HG03159 (cell line): ENCODE data around the gene C3orf33.

Experiments used
- ATAC-seq: cut with Tn5 transposase; IDR thresholded peaks from one replicate; pipeline ENCODE4 v1.9.1; 2021; ENCODE audit warnings: mild to moderate bottlenecking, moderate library complexity; ENCODE audit not compliant: unreplicated experiment

The C3orf33 gene

DNA sequence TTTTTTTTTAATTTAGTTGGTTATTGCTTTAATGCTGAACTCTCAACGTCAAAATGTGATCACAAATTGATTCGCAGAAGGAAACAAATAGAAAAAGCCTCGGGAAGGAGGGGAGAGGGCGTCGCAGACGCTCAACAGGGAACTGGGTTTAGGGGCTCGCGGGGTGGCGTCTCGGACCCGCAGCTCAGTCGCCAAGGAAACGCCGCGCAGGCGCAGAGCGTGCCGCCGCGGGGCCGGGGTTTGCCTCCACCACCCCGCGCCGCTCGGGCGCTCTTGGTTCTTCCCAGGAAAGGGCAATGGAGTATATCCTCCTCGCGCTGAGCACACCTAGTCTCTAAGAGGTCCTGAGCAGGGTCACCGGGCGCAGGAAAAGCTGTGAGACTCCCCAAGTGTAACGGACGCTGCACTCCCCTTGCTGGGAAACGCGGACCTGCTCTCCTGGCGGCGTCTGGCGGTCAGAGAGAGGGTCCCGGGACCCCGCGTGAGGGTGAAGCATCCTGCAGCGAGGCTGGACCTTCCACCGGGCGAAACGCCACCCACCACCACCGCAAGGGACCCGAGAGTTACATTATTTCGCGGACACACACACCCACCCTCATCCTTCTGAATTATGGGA lies 62.0 kb downstream of the C3orf33 start:
- ATAC-seq = peak; percentile 46

DNA sequence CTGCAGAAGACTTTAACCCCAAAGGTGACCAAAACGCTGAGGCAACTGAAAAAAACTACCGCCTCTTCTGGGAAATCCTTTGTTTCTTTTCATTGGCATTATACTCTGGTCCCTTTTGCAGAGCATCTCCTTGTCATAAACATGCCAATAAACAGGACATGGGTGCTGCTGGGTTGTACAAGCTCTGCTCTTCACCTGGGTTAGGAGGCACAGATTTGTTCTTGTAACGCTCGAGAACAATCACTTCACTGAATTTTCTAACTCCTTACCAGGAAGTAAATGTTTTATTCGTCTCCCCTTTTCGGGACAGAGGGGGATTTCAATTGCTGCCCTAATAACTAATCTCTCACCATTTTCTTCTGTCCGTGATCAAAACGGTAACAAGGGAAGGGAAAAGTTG lies 62.5 kb downstream of the C3orf33 start:
- no peak for ATAC-seq

DNA sequence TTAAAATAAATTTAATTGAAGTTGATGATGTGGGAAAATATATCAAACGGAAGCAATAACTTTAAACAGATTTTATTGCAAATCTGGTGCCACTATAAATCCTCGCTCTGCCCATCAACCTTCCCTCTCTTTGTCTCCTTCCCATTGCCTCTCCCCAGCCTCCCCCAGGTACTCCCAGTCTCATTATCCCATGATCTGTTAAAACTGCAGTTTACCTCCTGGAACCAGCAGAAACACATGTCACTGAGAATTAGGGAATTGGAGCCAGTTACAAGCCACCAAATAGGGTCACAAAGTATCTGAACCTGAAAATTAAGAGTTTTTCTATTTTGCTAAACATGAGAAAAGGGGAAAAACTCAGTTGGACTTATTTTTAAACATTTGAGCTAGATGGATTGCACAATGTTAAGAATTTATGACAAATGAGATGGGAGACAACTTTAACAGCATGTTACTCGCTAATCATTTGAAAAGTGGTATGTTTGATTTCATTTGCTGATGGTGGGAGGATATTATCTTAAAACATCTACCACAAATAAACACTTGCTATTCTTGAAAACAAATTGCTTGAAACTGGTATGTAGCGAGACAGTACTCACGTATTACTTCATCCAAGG lies 63.6 kb downstream of the C3orf33 start:
- no peak for ATAC-seq

DNA sequence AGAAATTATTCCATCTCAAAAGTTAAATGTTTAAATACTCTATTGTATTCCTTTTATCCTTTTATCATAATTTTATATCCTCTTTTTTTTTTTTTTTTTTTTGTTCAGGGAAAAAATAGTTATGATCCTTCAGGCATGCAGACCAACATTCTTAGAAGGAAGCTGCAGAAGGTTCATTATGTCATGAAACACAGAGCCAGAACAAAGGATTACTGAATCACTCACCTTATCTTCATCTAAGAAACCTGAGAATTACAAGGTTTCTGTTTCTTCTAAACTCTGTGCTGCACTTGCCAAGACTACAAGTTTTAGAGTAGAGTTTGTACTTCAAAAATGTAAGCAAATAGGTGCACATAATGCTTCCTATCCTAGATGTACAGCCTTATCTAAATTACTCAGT lies 64.5 kb downstream of the C3orf33 start:
- ATAC-seq = no peak

DNA sequence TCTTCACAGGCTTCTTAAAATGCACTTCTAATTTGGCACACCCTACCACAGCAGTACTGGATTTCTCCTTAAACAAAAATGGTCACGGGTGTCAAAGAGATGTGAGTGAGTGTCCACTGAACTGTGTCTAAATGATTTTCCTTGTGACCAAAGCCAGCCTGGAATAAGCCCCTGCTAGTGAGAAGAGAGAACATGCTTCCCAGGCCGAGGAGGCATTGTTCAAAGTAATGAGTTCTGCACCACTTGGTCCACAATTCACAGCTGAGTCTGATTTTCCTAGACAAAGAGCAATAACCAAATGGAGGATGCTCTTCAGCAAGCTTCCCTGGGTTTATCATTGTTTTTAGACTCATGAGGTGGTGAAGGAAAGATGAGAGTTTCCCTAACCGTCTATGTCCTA lies 65.0 kb downstream of the C3orf33 start:
- no peak for ATAC-seq

DNA sequence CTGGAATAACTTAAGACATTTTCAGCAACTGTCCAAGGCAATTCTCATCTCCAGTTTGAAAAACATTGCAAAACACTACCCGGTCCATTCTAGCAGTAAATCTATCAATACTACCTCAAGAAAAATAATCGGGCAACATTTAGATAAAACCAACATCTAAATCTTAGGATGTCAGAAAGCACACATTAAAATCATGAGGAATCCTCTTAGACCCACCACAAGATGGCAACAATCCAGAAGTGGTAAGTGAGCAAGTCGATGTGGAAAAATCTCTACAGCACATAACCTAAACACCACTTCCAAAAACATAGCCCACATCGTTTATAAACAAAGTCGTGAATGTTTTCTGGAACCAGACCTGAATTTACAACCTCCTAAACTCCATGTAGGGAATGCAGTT lies 66.9 kb downstream of the C3orf33 start:
- no peak for ATAC-seq

DNA sequence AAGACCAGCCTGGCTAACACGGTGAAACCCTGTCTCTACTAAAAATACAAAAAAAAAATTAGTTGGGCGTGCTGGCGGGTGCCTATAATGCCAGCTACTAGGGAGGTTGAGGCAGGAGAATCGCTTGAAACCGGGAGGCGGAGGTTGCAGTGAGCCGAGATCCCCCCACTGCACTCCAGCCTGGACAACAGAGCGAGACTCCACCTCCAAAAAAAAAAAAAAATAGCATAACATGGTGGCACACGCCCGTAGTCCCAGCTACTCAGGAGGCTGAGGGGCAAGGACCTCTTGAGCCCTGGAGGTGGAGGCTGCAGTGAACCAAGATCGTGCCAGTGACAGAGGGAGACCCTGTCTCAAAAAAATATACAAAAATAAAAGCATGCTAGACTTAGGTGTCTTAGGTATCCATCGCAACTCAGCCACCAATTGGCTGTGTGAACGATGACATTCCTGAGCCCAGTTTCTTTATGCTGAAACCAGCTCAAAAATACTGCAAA lies 67.5 kb downstream of the C3orf33 start:
- ATAC-seq = no peak

DNA sequence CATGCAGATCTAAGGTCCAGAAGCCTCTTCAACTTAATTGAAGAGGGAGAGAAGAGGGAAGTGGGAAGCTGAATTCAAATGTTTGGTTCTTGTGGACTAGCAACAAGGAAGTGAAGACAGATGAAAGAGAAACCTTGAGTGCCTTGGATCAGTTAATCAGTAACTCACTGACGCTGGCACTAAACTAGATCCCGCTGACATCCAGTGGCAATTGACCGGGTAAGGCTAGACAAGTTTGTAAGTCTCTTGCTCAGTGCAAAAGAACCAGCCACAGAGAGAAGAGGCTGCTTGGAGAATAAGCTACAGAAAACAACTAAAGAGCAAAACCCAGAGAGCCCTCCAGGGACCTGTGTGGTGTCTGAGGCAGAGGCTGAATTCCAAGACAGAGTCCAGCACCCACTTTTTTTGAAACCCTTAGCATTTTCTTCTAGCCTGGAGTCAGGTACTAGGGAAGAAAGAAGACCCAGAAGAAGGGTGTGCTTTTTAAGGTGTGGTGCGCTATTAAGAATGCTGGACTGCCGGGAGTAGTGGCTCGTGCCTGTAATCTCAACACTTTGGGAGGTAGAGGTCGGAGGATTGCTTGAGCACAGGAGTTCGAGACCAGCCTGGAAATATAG lies 68.1 kb downstream of the C3orf33 start:
- peak; percentile 94 for ATAC-seq

DNA sequence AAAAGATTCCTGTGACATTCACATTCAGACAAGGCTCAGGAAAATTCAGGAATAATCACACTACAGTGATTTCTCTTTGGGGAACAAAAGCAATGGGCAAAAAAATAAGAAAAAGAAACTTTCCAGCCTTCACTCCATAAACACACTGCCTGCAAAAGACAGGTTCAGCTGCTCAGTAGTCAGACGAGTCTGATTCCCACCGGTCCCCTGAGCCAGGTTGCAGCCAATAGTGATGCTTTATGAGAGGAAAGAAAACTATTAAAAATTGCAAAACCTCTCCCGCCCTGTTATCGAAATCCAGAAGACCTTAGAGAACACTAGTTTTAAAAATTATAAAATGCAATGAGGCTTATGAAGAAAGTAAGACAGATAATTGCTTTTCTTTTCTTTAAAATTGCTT lies 69.7 kb downstream of the C3orf33 start:
- no peak for ATAC-seq

DNA sequence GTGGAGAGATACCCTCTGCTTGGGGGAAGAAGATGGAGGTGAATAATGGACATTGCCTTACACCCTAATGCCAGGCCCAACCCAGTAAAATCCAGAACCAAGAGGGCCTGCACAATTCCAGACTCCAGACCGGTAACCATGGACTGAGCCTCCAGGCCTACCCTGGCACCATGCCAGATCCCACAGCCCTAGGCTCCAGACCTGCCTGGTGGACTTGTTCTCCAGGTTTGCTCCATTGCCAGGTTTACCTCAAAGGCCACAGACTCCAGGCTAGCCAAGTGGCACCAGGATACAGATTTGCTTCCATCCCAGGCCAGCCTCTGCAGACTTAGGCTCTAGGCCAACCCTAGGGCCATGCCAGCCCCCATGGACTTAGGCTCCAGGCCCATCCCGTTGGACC lies 75.2 kb downstream of the C3orf33 start:
- ATAC-seq = no peak

DNA sequence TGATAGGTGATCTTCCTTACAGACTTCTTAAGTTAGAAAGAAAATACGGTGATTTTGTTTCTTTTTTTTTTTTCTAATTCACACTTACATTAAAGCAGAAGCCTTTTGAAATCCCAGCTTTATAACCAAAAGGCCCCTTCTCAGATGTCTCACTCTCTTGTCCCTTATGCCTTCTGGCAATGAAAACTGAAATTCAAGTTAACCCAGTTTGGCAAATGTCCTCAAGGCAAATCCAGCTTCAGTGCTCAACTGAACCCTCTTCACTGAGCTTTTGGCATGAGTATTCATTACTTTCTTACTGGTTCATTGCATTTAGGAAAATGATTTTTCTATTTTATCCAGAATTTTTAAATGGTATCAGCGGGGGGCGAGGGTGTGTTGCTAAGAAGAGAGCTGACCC lies 78.2 kb downstream of the C3orf33 start:
- no peak for ATAC-seq

DNA sequence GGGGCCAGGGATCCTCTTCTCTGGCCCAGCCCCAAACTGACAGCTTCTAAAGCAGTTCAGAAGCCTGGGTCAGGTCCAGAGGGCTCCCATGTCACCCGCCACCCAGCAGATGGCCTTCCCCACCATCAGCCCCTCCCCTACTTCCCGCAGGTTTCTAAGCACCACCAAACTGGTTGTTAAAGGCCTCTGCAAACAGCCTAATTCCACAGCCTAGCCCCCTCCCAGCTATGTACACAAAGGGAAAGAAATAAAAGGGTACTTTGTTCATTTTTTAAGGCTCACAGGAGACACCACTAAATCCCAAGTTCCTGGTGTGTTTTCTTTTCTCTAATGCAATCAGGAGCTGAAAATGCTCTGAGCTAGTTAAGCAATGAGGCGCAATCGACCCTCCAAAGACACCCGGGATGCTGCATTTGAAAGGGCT lies 91.8 kb downstream of the C3orf33 start:
- ATAC-seq = no peak
